Measurements from ENCODE around the gene GPR37. TPM values are rescaled to one million over a fixed set of nuclear protein-coding genes. Genes with fewer than 3 reads are reported as not detected.

The GPR37 gene
- total RNA-seq, 1 experiment from 2014 or later = 1.3 TPM

- no peak for TF ChIP-seq POLR2AphosphoS5 (IDR thresholded peaks at IDR 0.05; ENCODE audit: low read depth, low read length)
- no peak for TF ChIP-seq SIN3A (IDR thresholded peaks at IDR 0.05; ENCODE audit: borderline replicate concordance, insufficient read depth, low read depth, low read length)
- TF ChIP-seq CTCF (IDR thresholded peaks at IDR 0.05) = no peak
- TF ChIP-seq REST (IDR thresholded peaks at IDR 0.05; ENCODE audit: insufficient read depth in 1 of 2, low read depth in 2 of 2, low read length in 1 of 2) = no peak
- TF ChIP-seq TCF7L2 (IDR thresholded peaks at IDR 0.05; ENCODE audit: low read depth, low read length) = no peak
- Histone ChIP-seq H3K27me3 (ENCODE audit: control insufficient read depth, insufficient read depth, low read length) (no peaks in the 10 kb centered on the region), H3K4me3 (ENCODE audit: low read depth in 2 of 2, low read length in 2 of 2) (no peak overlapping the region), H3K9me3 (ENCODE audit: control insufficient read depth, insufficient read depth, low read depth, low read length) (no peaks in the 10 kb centered on the region), H3K4me1 (ENCODE audit: control insufficient read depth, insufficient read depth, low read length) (no peaks in the 10 kb centered on the region), H3K36me3 (ENCODE audit: control insufficient read depth, insufficient read depth, low read length) (no peaks in the 10 kb centered on the region), H3K27ac (ENCODE audit: low read length) (no peak overlapping the region)
- ChIA-PET POLR2A (no interaction called here), CTCF (no interaction called here)
- in situ Hi-C loops (cut with HindIII; ENCODE audit: low pct_unique_long_range_greater_than_20kb, low sequenced_read_pairs) (no loop called here), intact Hi-C loops (cut with micrococcal nuclease; ENCODE audit: unreplicated experiment) (loop anchor here (10.0 kb wide), 1 partner anchor 1128 kb away; no protein-coding TSS in a partner anchor)
- no peak for ATAC-seq
- DNase-seq (ENCODE audit: low read depth, low spot score) = no peak
- BruUV-seq (replicated peaks) = no TSS peak
Observed at GRCh38 chr7:124747072-124747471, 18.5 kb downstream of the GPR37 start.

- H3K4me3 ChIP-seq (ENCODE audit: low read depth in 2 of 2, low read length in 2 of 2) = no peak overlapping the region
- no peaks in the 10 kb centered on the region for H3K4me1 ChIP-seq (ENCODE audit: control insufficient read depth, insufficient read depth, low read length)
- DNase-seq (ENCODE audit: low read depth, low spot score) = no peak
- in situ Hi-C loops (cut with HindIII; ENCODE audit: low pct_unique_long_range_greater_than_20kb, low sequenced_read_pairs) (no loop called here), intact Hi-C loops (cut with micrococcal nuclease; ENCODE audit: unreplicated experiment) (no loop called here)
- H3K36me3 ChIP-seq (ENCODE audit: control insufficient read depth, insufficient read depth, low read length) = no peaks in the 10 kb centered on the region
- H3K27me3 ChIP-seq (ENCODE audit: control insufficient read depth, insufficient read depth, low read length) = no peaks in the 10 kb centered on the region
- POLR2A ChIA-PET = no interaction called here
- CTCF ChIA-PET = no interaction called here
- no peak overlapping the region for H3K27ac ChIP-seq (ENCODE audit: low read length)
- ATAC-seq = no peak
- no peaks in the 10 kb centered on the region for H3K9me3 ChIP-seq (ENCODE audit: control insufficient read depth, insufficient read depth, low read depth, low read length)
- TF ChIP-seq TCF7L2 (IDR thresholded peaks at IDR 0.05; ENCODE audit: low read depth, low read length) (no peak), CTCF (IDR thresholded peaks at IDR 0.05) (no peak), SIN3A (IDR thresholded peaks at IDR 0.05; ENCODE audit: borderline replicate concordance, insufficient read depth, low read depth, low read length) (no peak), REST (IDR thresholded peaks at IDR 0.05; ENCODE audit: insufficient read depth in 1 of 2, low read depth in 2 of 2, low read length in 1 of 2) (no peak), POLR2AphosphoS5 (IDR thresholded peaks at IDR 0.05; ENCODE audit: low read depth, low read length) (no peak)
- no TSS peak for BruUV-seq (replicated peaks)
Observed at GRCh38 chr7:124738639-124739038, 27.0 kb downstream of the GPR37 start.

Data from Panc1 (cell line).